Testis (tissue), 3 donors: ENCODE data around the gene UBE2R2. TPM values are rescaled to one million over a fixed set of nuclear protein-coding genes. Genes with fewer than 3 reads are reported as not detected.
"Not testable (repeated sequence)": the region's sequence is repeated elsewhere in the genome, so short reads cannot be mapped to it uniquely, and the experiment has no call there.

Experiments
- DNase-seq: peaks from one replicate; pipeline ENCODE4 v3.0.0-alpha.2; 2019
- H3K27ac ChIP-seq, 2 donors: fragments of 200-600 bp; sonication (generic); one replicate each; pipeline ENCODE4 v1.5.1; 2019
- H3K27me3 ChIP-seq: fragments of 200-600 bp; sonication (generic); one replicate; pipeline ENCODE4 v1.5.1; 2019
- H3K36me3 ChIP-seq: fragments of 200-600 bp; sonication (generic); one replicate; pipeline ENCODE4 v1.5.1; 2017; ENCODE audit warnings: low read depth; ENCODE audit errors: missing control alignments
- H3K4me1 ChIP-seq: fragments of 200-600 bp; sonication (generic); one replicate; pipeline ENCODE4 v1.5.1; 2019
- H3K4me3 ChIP-seq, 2 donors: fragments of 200-600 bp; sonication (generic); one replicate each; pipeline ENCODE4 v1.5.1; 2017 to 2019
- H3K9me3 ChIP-seq: fragments of 200-600 bp; sonication (generic); one replicate; pipeline ENCODE4 v1.5.1; 2017
- POLR2A ChIP-seq: fragments of 450-650 bp; IDR thresholded peaks from one replicate; pipeline ENCODE4 v1.6.1; 2017; ENCODE audit warnings: antibody characterized with exemption, mild to moderate bottlenecking, moderate library complexity
- WGBS, 2 donors: methylation state at CpG; one replicate each; pipeline ENCODE4 v1.1.5; 2018; 5-methylcytosine and 5-hydroxymethylcytosine counted together
- intact Hi-C: fragments of 100-400 bp; cut with DNase I; formaldehyde crosslinking; loops from one replicate; pipeline ENCODE4 v1.15.1; 2023; ENCODE audit warnings: low total_unique reads
- polyA plus RNA-seq: library from polyadenylated mRNA; stranded (reverse); fragments of 350-450 nt; fragmentation: Illumina TruSeq; extraction: RNeasy Lipid Tissue Mini Kit (QIAGEN cat#74804); gene quantifications from one replicate; pipeline ENCODE4 v1.2.3, GENCODE V29; 2014; ENCODE audit warnings: low read depth, low replicate concordance; ENCODE audit not compliant: insufficient read depth
- total RNA-seq, 2 donors: library from RNA; depleted of rRNA; stranded (reverse); fragments of >200 nt; gene quantifications; one replicate each; pipeline ENCODE4 v1.2.3, GENCODE V29; 2016
- TF ChIP-seq, protein P1 (sequence below), 3 experiments: fragments of 450-650 bp in 2 of 3; fragments of 200-600 bp in 1 of 3; sonication (generic) in 1 of 3; IDR thresholded peaks; one replicate each; pipeline ENCODE4 v1.5.1; 2016 to 2019; ENCODE audit warnings: antibody characterized with exemption in 3 of 3, mild to moderate bottlenecking in 2 of 3, moderate library complexity in 1 of 3

The UBE2R2 gene
- total and polyA plus RNA-seq, 3 donors from 2014 or later, result 50.2 to 85.7 (median 72.6) TPM

DNA sequence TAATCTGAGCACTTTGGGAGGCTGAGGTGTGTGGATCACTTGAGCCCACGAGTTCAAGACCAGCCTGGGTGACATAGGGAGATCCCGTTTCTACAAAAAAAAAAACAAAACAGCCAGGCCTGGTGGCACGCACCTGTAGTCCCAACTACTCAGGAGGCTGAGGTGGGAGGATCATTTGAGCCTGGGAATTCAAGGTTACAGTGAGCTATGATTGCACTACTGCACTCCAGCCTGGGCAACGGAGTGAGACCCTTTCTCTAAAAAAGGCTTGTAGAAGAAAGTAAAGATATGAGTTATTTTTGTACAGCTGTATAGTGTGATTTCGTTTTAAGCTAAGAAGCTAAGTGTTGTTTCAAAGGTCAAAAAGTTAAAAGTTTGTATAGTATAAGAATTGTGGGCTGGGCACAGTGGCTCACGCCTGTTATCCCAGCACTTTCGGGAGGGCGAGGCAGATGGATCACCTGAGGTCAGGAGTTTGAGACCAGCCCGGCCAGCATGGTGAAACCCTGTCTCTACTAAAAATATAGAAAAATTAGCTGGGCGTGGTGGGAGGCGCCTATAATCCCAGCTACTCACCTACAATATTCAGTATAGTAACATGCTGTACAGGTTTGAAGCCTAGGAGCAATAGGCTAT is 18.8 kb downstream of the UBE2R2 start:
- no peaks in the 10 kb centered on the region for H3K9me3 ChIP-seq
- H3K4me3 ChIP-seq, result no peak overlapping the region
- no peak overlapping the region for H3K27ac ChIP-seq
- 85 to 86% methylated on average over 11 of the region's 11 CpGs for WGBS, 2 donors
- no peaks in the 10 kb centered on the region for H3K36me3 ChIP-seq
- H3K27me3 ChIP-seq, result no peaks in the 10 kb centered on the region
- H3K4me1 ChIP-seq, result no peaks in the 10 kb centered on the region
- no peak for DNase-seq
- TF ChIP-seq, protein P1, sequence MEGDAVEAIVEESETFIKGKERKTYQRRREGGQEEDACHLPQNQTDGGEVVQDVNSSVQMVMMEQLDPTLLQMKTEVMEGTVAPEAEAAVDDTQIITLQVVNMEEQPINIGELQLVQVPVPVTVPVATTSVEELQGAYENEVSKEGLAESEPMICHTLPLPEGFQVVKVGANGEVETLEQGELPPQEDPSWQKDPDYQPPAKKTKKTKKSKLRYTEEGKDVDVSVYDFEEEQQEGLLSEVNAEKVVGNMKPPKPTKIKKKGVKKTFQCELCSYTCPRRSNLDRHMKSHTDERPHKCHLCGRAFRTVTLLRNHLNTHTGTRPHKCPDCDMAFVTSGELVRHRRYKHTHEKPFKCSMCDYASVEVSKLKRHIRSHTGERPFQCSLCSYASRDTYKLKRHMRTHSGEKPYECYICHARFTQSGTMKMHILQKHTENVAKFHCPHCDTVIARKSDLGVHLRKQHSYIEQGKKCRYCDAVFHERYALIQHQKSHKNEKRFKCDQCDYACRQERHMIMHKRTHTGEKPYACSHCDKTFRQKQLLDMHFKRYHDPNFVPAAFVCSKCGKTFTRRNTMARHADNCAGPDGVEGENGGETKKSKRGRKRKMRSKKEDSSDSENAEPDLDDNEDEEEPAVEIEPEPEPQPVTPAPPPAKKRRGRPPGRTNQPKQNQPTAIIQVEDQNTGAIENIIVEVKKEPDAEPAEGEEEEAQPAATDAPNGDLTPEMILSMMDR (IDR thresholded peaks at IDR 0.05), result no peak
- no peak for TF ChIP-seq POLR2A
- intact Hi-C loops, result no loop called here

DNA sequence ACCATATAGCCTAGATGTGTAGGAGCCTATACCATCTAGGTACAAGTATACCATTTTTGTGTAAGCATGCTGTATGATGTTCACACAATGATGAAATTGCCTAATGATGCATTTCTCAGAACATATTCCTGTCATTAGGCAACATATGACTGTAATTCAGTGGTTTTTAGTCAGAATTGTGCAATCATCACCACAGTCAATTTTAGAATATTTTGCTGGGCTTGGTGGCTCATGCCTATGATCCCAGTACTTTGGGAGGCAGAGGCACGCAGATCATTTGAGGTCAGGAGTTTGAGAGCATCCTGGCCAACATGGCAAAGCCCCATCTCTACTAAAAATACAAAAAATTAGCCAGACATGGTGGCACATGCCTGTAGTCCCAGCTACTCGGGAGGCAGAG is 19.3 kb downstream of the UBE2R2 start:
- intact Hi-C loops, H3K4me1 ChIP-seq, H3K36me3 ChIP-seq, H3K4me3 ChIP-seq, H3K27ac ChIP-seq, DNase-seq, H3K27me3 ChIP-seq, H3K9me3 ChIP-seq: not testable (repeated sequence)
- WGBS, 2 donors, result 58 to 80% methylated on average over 2 of the region's 2 CpGs

GRCh38 chr9:33837138-33837537 is 20.2 kb downstream of the UBE2R2 start:
- Histone ChIP-seq H3K9me3 (no peaks in the 10 kb centered on the region), H3K36me3 (no peaks in the 10 kb centered on the region), H3K27me3 (no peaks in the 10 kb centered on the region), H3K27ac (no peak overlapping the region), H3K4me1 (no peaks in the 10 kb centered on the region), H3K4me3 (no peak overlapping the region)
- no peak for TF ChIP-seq POLR2A
- TF ChIP-seq, protein P1 (IDR thresholded peaks at IDR 0.05), result no peak
- intact Hi-C loops, result no loop called here
- no peak for DNase-seq
- WGBS, 2 donors, result 62 to 84% methylated on average over 4 of the region's 4 CpGs

GRCh38 chr9:33840381-33840780 is 23.4 kb downstream of the UBE2R2 start:
- TF ChIP-seq, protein P1 (IDR thresholded peaks at IDR 0.05), result no peak
- no peak for TF ChIP-seq POLR2A
- DNase-seq, result no peak
- Histone ChIP-seq H3K4me3 (no peak overlapping the region), H3K27me3 (no peaks in the 10 kb centered on the region), H3K36me3 (no peaks in the 10 kb centered on the region), H3K4me1 (no peaks in the 10 kb centered on the region), H3K9me3 (no peaks in the 10 kb centered on the region), H3K27ac (no peak overlapping the region)
- intact Hi-C loops, result no loop called here
- WGBS, 2 donors, result 33 to 37% methylated on average over 2 of the region's 2 CpGs

- 83 to 86% methylated on average over 5 of the region's 5 CpGs for WGBS, 2 donors
- no peak overlapping the region for H3K4me3 ChIP-seq
- H3K27me3 ChIP-seq, result no peaks in the 10 kb centered on the region
- no peaks in the 10 kb centered on the region for H3K4me1 ChIP-seq
- H3K36me3 ChIP-seq, result no peaks in the 10 kb centered on the region
- no peak for DNase-seq
- intact Hi-C loops, result no loop called here
- H3K9me3 ChIP-seq, result no peaks in the 10 kb centered on the region
- H3K27ac ChIP-seq, result no peak overlapping the region
- TF ChIP-seq, protein P1 (IDR thresholded peaks at IDR 0.05), result no peak
Measured at GRCh38 chr9:33843312-33843961, 26.5 kb downstream of the UBE2R2 start.
